H1 (cell line): Measurements from ENCODE around the gene RALGDS. TPM values are rescaled to one million over a fixed set of nuclear protein-coding genes. Genes with fewer than 3 reads are reported as not detected.

ENCODE experiments used
- CTCF ChIA-PET: fragments of 300-600 bp; sonication (Branson Sonifier 250); formaldehyde crosslinking; loops from one replicate; lab custom pipeline; 2021; ENCODE audit not compliant: partially characterized antibody; lab: Charles Lee
- POLR2A ChIA-PET: fragments of 300-600 bp; sonication (Branson Sonifier 250); formaldehyde crosslinking; loops from one replicate; lab custom pipeline; 2021; ENCODE audit warnings: inconsistent platforms; ENCODE audit not compliant: partially characterized antibody; lab: Charles Lee
- DNase-seq, 2 experiments: peaks; one replicate each; pipeline versions ENCODE4 v3.0.0 to v3.0.0-alpha.2; 2010 to 2022; ENCODE audit warnings: low spot score in 2 of 2, low read depth in 1 of 2, mixed read lengths in 1 of 2
- FAIRE-seq: peaks from 2 replicates; lab custom pipeline; 2011; peaks lifted over from hg19 to GRCh38; lab: Jason Lieb, UNC
- H2AFZ ChIP-seq: 2 replicates; pipeline ENCODE4 v1.8.1; 2012; ENCODE audit warnings: low read length, inconsistent platforms
- H2AK5ac ChIP-seq: 2 replicates; pipeline ENCODE4 v1.6.1; 2013; ENCODE audit warnings: low read depth, low read length
- H2BK120ac ChIP-seq: replicated peaks from 2 replicates; pipeline ENCODE3; 2013; ENCODE audit warnings: low read depth, low read length, inconsistent platforms
- H2BK12ac ChIP-seq: 2 replicates; pipeline ENCODE4 v1.6.1; 2013; ENCODE audit warnings: low read depth, low read length
- H2BK15ac ChIP-seq: 2 replicates; pipeline ENCODE4 v1.6.1; 2013; ENCODE audit warnings: low read length
- H2BK20ac ChIP-seq: 2 replicates; pipeline ENCODE4 v1.6.1; 2013; ENCODE audit warnings: low read length
- H2BK5ac ChIP-seq: 2 replicates; pipeline ENCODE4 v1.6.1; 2013; ENCODE audit warnings: low read depth, low read length
- H3K14ac ChIP-seq: 2 replicates; pipeline ENCODE4 v1.6.1; 2013; ENCODE audit warnings: inconsistent platforms; ENCODE audit not compliant: insufficient read length
- H3K18ac ChIP-seq: 2 replicates; pipeline ENCODE4 v1.6.1; 2013; ENCODE audit warnings: low read length; ENCODE audit errors: extremely low read depth
- H3K23ac ChIP-seq: 2 replicates; pipeline ENCODE4 v1.6.1; 2013; ENCODE audit warnings: inconsistent platforms; ENCODE audit not compliant: insufficient read length
- H3K23me2 ChIP-seq: 2 replicates; pipeline ENCODE4 v1.6.1; 2013; ENCODE audit warnings: low read depth, low read length
- H3K27ac ChIP-seq: 2 replicates; pipeline ENCODE4 v1.6.1; 2011; ENCODE audit warnings: low read depth, low read length, inconsistent platforms
- H3K27me3 ChIP-seq, 4 experiments: replicated peaks in 1 of 4; 1 replicate in 1 of 4; 2 replicates in 3 of 4; pipeline versions ENCODE4 v1.6.1 to v1.8.1; 2011 to 2013; ENCODE audit warnings: low read length in 3 of 4, mild to moderate bottlenecking in 3 of 4, inconsistent platforms in 2 of 4, mixed read lengths in 2 of 4, moderate library complexity in 1 of 4; ENCODE audit not compliant: control insufficient read depth in 3 of 4, insufficient read depth in 3 of 4; ENCODE audit errors: extremely low read depth in 1 of 4
- H3K36me3 ChIP-seq, 4 experiments: 2 replicates each; pipeline versions ENCODE4 v1.6.1 to v1.8.1; 2011 to 2013; ENCODE audit warnings: mild to moderate bottlenecking in 4 of 4, low read length in 3 of 4, moderate library complexity in 2 of 4, control low read depth in 1 of 4, inconsistent platforms in 1 of 4; ENCODE audit not compliant: insufficient read depth in 4 of 4, control insufficient read depth in 2 of 4
- H3K4ac ChIP-seq: replicated peaks from 2 replicates; pipeline ENCODE3; 2013; ENCODE audit warnings: low read length, low read depth, mixed read lengths, inconsistent platforms; ENCODE audit not compliant: insufficient read length
- H3K4me1 ChIP-seq, 4 experiments: replicated peaks in 1 of 4; 1 replicate in 1 of 4; 2 replicates in 3 of 4; pipeline versions ENCODE4 v1.6.1 to v1.8.1; 2011 to 2013; ENCODE audit warnings: low read length in 3 of 4, inconsistent platforms in 2 of 4, mixed read lengths in 1 of 4; ENCODE audit not compliant: insufficient read depth in 4 of 4, control insufficient read depth in 3 of 4
- H3K4me2 ChIP-seq, 2 experiments: 2 replicates each; pipeline versions ENCODE4 v1.6.1 to v1.8.1; 2011 to 2013; ENCODE audit warnings: low read depth in 2 of 2, low read length in 2 of 2, control low read depth in 1 of 2, inconsistent platforms in 1 of 2, mild to moderate bottlenecking in 1 of 2; ENCODE audit not compliant: insufficient read depth in 1 of 2
- H3K4me3 ChIP-seq, 4 experiments: fragments of 200-600, 300-600 bp in 1 of 4; sonication (generic), shearing (Covaris generic), sonication (Bioruptor Twin) in 1 of 4; 2 replicates each; pipeline versions ENCODE4 v1.5.1 to v1.8.1; 2011 to 2016; ENCODE audit warnings: low read length in 4 of 4, low read depth in 3 of 4, control low read depth in 2 of 4, inconsistent platforms in 2 of 4, mild to moderate bottlenecking in 2 of 4, mixed read lengths in 1 of 4, moderate library complexity in 1 of 4; ENCODE audit not compliant: insufficient read depth in 2 of 4; ENCODE audit errors: extremely low read depth in 1 of 4
- H3K56ac ChIP-seq: replicated peaks from 2 replicates; pipeline ENCODE3; 2013; ENCODE audit warnings: low read depth, mild to moderate bottlenecking, mixed read lengths, low read length, inconsistent platforms; ENCODE audit not compliant: insufficient read length
- H3K79me1 ChIP-seq: 2 replicates; pipeline ENCODE4 v1.6.1; 2013; ENCODE audit warnings: low read depth, low read length, control low read depth
- H3K79me2 ChIP-seq, 2 experiments: 2 replicates each; pipeline versions ENCODE4 v1.6.1 to v1.8.1; 2012 to 2013; ENCODE audit warnings: low read length in 2 of 2, mild to moderate bottlenecking in 2 of 2, inconsistent platforms in 1 of 2; ENCODE audit not compliant: insufficient read depth in 2 of 2, control insufficient read depth in 1 of 2
- H3K9ac ChIP-seq, 4 experiments: replicated peaks in 1 of 4; 1 replicate in 1 of 4; 2 replicates in 3 of 4; pipeline versions ENCODE4 v1.6.1 to v1.8.1; 2011 to 2013; ENCODE audit warnings: low read depth in 3 of 4, low read length in 3 of 4, control low read depth in 2 of 4, mild to moderate bottlenecking in 2 of 4, moderate library complexity in 2 of 4, inconsistent platforms in 1 of 4; ENCODE audit errors: extremely low read depth in 1 of 4
- H3K9me3 ChIP-seq, 2 experiments: 2 replicates each; pipeline versions ENCODE4 v1.6.1 to v1.8.1; 2012 to 2013; ENCODE audit warnings: mild to moderate bottlenecking in 2 of 2, moderate library complexity in 2 of 2, control low read depth in 1 of 2, inconsistent platforms in 1 of 2, low read depth in 1 of 2, low read length in 1 of 2, mixed read lengths in 1 of 2; ENCODE audit not compliant: insufficient read depth in 2 of 2
- H4K20me1 ChIP-seq, 2 experiments: replicated peaks in 1 of 2; 2 replicates each; pipeline versions ENCODE3 to v1.8.1; 2011 to 2013; ENCODE audit warnings: inconsistent platforms in 2 of 2, low read length in 2 of 2, mild to moderate bottlenecking in 1 of 2; ENCODE audit not compliant: insufficient read depth in 2 of 2, control insufficient read depth in 1 of 2
- H4K5ac ChIP-seq: 2 replicates; pipeline ENCODE4 v1.6.1; 2013; ENCODE audit warnings: low read length, low read depth, mixed read lengths, inconsistent platforms; ENCODE audit not compliant: insufficient read length
- H4K8ac ChIP-seq: 2 replicates; pipeline ENCODE4 v1.8.0; 2013; ENCODE audit warnings: mild to moderate bottlenecking, moderate library complexity, low read length, inconsistent platforms; ENCODE audit not compliant: insufficient read depth; ENCODE audit errors: extremely low read depth
- H4K91ac ChIP-seq: replicated peaks from 2 replicates; pipeline ENCODE3; 2013; ENCODE audit warnings: low read length, mixed read lengths, inconsistent platforms; ENCODE audit not compliant: insufficient read length
- ATF2 ChIP-seq: IDR thresholded peaks from 2 replicates; pipeline ENCODE4 v1.6.1; 2012; ENCODE audit warnings: low read length, inconsistent platforms
- CEBPB ChIP-seq: IDR thresholded peaks from 2 replicates; pipeline ENCODE4 v1.6.1; 2012; ENCODE audit warnings: low read depth, low read length
- CHD1 ChIP-seq: IDR thresholded peaks from 2 replicates; pipeline ENCODE4 v1.6.1; 2012; ENCODE audit warnings: low read depth, low read length, improper control_type of control experiment
- E2F6 ChIP-seq: IDR thresholded peaks from 2 replicates; pipeline ENCODE4 v1.6.1; 2012; ENCODE audit warnings: inconsistent platforms
- EP300 ChIP-seq, 2 experiments: IDR thresholded peaks; 1 replicate in 1 of 2; 2 replicates in 1 of 2; pipeline ENCODE4 v1.6.1; 2011 to 2012; ENCODE audit warnings: low read depth in 2 of 2, low read length in 2 of 2, mild to moderate bottlenecking in 2 of 2, borderline replicate concordance in 1 of 2, inconsistent platforms in 1 of 2, moderate library complexity in 1 of 2
- JUND ChIP-seq: IDR thresholded peaks from 2 replicates; pipeline ENCODE4 v1.6.1; 2011; ENCODE audit warnings: mild to moderate bottlenecking, improper control_type of control experiment, low read length
- PHF8 ChIP-seq: fragments of 200-600 bp; sonication (generic); conservative IDR thresholded peaks from 2 replicates; pipeline ENCODE4 v1.7.1; 2012; ENCODE audit warnings: low read depth, mild to moderate bottlenecking, inconsistent platforms, low read length, moderate library complexity
- POLR2A ChIP-seq, 2 experiments: IDR thresholded peaks; 1 replicate in 1 of 2; 2 replicates in 1 of 2; pipeline ENCODE4 v1.6.1; 2011; ENCODE audit warnings: low read depth in 2 of 2, low read length in 2 of 2, mild to moderate bottlenecking in 2 of 2; ENCODE audit errors: control extremely low read depth in 1 of 2
- SAP30 ChIP-seq: fragments of 300-600 bp; sonication (generic); IDR thresholded peaks from 2 replicates; pipeline ENCODE4 v1.7.1; 2012; ENCODE audit warnings: low read length, moderate library complexity, mild to moderate bottlenecking, inconsistent platforms; ENCODE audit not compliant: insufficient read depth, insufficient replicate concordance
- SIRT6 ChIP-seq: IDR thresholded peaks from one replicate; pipeline ENCODE4 v1.7.1; 2012; ENCODE audit warnings: low read length, inconsistent platforms
- SRF ChIP-seq: IDR thresholded peaks from 2 replicates; pipeline ENCODE4 v1.6.1; 2011; ENCODE audit warnings: mild to moderate bottlenecking, low read depth, low read length, moderate library complexity
- TAF7 ChIP-seq: optimal IDR thresholded peaks from 2 replicates; pipeline ENCODE3; 2011; ENCODE audit warnings: low read depth, mild to moderate bottlenecking, inconsistent platforms, low read length, moderate library complexity, borderline replicate concordance
- WGBS, 2 experiments: shearing (Covaris generic) in 1 of 2; methylation state at CpG; one replicate each; pipeline versions ENCODE4 v1.1.6 to v1.1.7; 2013 to 2015; ENCODE audit warnings: low lambda C conversion rate in 2 of 2, mixed read lengths in 2 of 2, inconsistent platforms in 1 of 2, low coverage in 1 of 2, missing lambda C conversion rate in 1 of 2; ENCODE audit not compliant: insufficient replicate concordance in 2 of 2, insufficient coverage in 1 of 2, insufficient read length in 1 of 2; ENCODE audit errors: extremely low coverage in 1 of 2, missing lambda C conversion rate in 1 of 2; 5-methylcytosine and 5-hydroxymethylcytosine counted together
- polyA plus RNA-seq, 7 experiments: library from polyadenylated mRNA; depleted of rRNA in 3 of 7; stranded (reverse) in 5 of 7; unstranded in 2 of 7; fragments of >200 nt in 5 of 7; fragments of 200-250 nt in 2 of 7; gene quantifications; 1 replicate in 5 of 7; 2 replicates in 1 of 7; 4 replicates in 1 of 7; pipeline versions ENCODE4 v1.2.1 to v1.2.3, GENCODE V29; 2011 to 2013; ENCODE audit warnings: missing spikeins in 2 of 7, mixed read lengths in 2 of 7
- total RNA-seq: library from RNA; stranded (reverse); fragmentation: NEBNext Ultra II Directional; extraction: Animal tissue kit (Norgen Biotek cat#: 25700); gene quantifications from 2 replicates; pipeline ENCODE4 v1.2.1, GENCODE V29; 2021

The RALGDS gene
- total and polyA plus RNA-seq, 2 of the 8 experiments (the other 6 are each of a cell fraction or from before 2014, with no cell fraction given), result 14.5 to 25.5 TPM

GRCh38 chr9:133050142-133050541, 70.9 kb downstream of the RALGDS start:
- peaks cover 2% of the 10 kb centered on the region; the same call in 1 of the 2 replicates for H3K79me1 ChIP-seq
- H2AFZ ChIP-seq, result no peak overlapping the region
- no peak overlapping the region for H2BK5ac ChIP-seq
- no peak overlapping the region for H3K27ac ChIP-seq
- H2BK15ac ChIP-seq, result no peak overlapping the region
- no peak overlapping the region for H2BK120ac ChIP-seq
- H4K91ac ChIP-seq, result no peak overlapping the region
- H3K36me3 ChIP-seq, result peaks cover 20 to 48% (median 42%) of the 10 kb centered on the region in 4 experiments; a peak in 7 of 8 replicates
- no peak overlapping the region for H2BK20ac ChIP-seq
- H2AK5ac ChIP-seq, result no peak overlapping the region
- no peak overlapping the region for H4K8ac ChIP-seq
- ChIA-PET POLR2A (interaction anchor here (0.6 to 1.3 kb wide), 2 partner anchors 20 to 52 kb away, joined by 3 to 4 read pairs; partner anchors contain the start of gene GTF3C5), CTCF (interaction anchor here (1.0 to 4.2 kb wide), 4 partner anchors 14 to 97 kb away, joined by 3 to 21 read pairs (median 8); no protein-coding TSS in a partner anchor)
- no peak overlapping the region for H3K4ac ChIP-seq
- no peaks in the 10 kb centered on the region for H3K4me1 ChIP-seq
- no peaks in the 10 kb centered on the region for H3K9me3 ChIP-seq
- H3K4me2 ChIP-seq, result no peak overlapping the region
- no peak overlapping the region for H2BK12ac ChIP-seq
- no peaks in the 10 kb centered on the region for H3K79me2 ChIP-seq
- WGBS, 2 experiments, result 94% methylated on average over 6 of the region's 6 CpGs; no CpG with 5 or more reads in 1 of the 2 experiments
- H3K56ac ChIP-seq, result no peak overlapping the region
- H3K4me3 ChIP-seq, result no peak overlapping the region
- DNase-seq (no peak), FAIRE-seq (no peak)
- peaks cover 0 to 15% of the 10 kb centered on the region in 2 experiments for H4K20me1 ChIP-seq
- H3K23ac ChIP-seq, result no peak overlapping the region
- H3K18ac ChIP-seq, result no peak overlapping the region
- no peak overlapping the region for H3K9ac ChIP-seq
- H3K27me3 ChIP-seq, result no peaks in the 10 kb centered on the region
- no peak overlapping the region for H4K5ac ChIP-seq
- H3K23me2 ChIP-seq, result no peaks in the 10 kb centered on the region
- no peak overlapping the region for H3K14ac ChIP-seq
- no peak for TF ChIP-seq SRF
- no peak for TF ChIP-seq CHD1
- no peak for TF ChIP-seq SAP30
- no peak for TF ChIP-seq CEBPB
- no peak for TF ChIP-seq EP300 (IDR thresholded peaks at IDR 0.05; ENCODE audit: borderline replicate concordance in 1 of 2, low read depth in 2 of 2, low read length in 2 of 2)
- no peak for TF ChIP-seq PHF8
- TF ChIP-seq POLR2A (IDR thresholded peaks at IDR 0.05; ENCODE audit: control extremely low read depth in 1 of 2, low read depth in 2 of 2, low read length in 2 of 2), result no peak
- TF ChIP-seq SIRT6, result no peak
- TF ChIP-seq ATF2, result no peak
- no peak for TF ChIP-seq JUND
- no peak for TF ChIP-seq E2F6
- no peak for TF ChIP-seq TAF7
